C4-2B (cell line): ENCODE data around the gene CPLX1.

ENCODE experiments used
- H3K27ac ChIP-seq: fragments of 450-650 bp; 2 replicates; pipeline ENCODE4 v1.5.1; 2017
- ZFX ChIP-seq: fragments of 450-650 bp; IDR thresholded peaks from 2 replicates; pipeline ENCODE4 v1.6.1; 2017
- TF ChIP-seq, protein P1 (sequence below): fragments of 450-650 bp; conservative IDR thresholded peaks from 2 replicates; pipeline ENCODE4 v1.5.1; 2017; ENCODE audit warnings: mild to moderate bottlenecking

The CPLX1 gene

GRCh38 chr4:821181-821591 is 4.7 kb downstream of the CPLX1 start:
- TF ChIP-seq ZFX: no peak
- TF ChIP-seq, protein P1, sequence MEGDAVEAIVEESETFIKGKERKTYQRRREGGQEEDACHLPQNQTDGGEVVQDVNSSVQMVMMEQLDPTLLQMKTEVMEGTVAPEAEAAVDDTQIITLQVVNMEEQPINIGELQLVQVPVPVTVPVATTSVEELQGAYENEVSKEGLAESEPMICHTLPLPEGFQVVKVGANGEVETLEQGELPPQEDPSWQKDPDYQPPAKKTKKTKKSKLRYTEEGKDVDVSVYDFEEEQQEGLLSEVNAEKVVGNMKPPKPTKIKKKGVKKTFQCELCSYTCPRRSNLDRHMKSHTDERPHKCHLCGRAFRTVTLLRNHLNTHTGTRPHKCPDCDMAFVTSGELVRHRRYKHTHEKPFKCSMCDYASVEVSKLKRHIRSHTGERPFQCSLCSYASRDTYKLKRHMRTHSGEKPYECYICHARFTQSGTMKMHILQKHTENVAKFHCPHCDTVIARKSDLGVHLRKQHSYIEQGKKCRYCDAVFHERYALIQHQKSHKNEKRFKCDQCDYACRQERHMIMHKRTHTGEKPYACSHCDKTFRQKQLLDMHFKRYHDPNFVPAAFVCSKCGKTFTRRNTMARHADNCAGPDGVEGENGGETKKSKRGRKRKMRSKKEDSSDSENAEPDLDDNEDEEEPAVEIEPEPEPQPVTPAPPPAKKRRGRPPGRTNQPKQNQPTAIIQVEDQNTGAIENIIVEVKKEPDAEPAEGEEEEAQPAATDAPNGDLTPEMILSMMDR: no peak
- no peak overlapping the region for H3K27ac ChIP-seq

GRCh38 chr4:820230-821172 is 5.4 kb downstream of the CPLX1 start:
- TF ChIP-seq ZFX: no peak
- TF ChIP-seq, protein P1: no peak
- no peak overlapping the region for H3K27ac ChIP-seq

DNA sequence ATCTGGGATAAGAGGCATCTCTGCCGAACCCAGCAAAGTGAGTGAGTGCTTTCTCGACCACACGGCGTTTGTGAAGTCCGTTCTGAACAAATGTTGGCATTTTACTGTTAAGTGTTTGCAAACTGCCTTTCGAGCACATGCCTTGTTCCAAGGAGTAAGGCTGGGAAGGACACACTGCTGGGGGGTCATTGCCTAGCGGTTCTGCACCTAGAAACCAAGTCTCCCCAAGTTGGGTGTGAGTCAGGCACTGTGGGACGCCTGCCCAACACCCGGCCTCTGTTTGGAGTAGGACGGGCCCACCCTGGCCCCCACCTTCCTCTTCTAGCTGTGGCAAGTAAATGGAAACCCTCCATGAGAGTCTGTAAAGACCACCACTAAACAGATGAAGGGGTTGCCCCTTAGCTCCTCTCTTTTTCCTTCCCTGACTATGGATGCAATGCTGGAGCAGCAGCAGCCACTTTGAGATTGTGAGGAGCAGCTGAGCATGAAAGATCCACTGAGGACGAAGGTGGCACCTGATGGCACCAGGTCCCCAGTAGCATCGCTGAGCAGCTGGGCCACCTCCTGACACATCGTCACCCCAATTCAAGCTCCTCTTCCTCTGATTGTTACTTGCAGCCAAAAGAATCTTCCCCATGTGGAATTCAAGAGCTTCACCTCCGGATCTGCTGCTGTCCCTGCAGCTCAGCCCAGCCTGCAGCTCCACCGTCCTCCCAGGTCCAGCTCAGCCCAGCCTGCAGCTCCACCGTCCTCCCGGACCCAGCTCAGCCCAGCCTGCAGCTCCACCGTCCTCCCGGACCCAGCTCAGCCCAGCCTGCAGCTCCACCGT is 6.3 kb downstream of the CPLX1 start:
- TF ChIP-seq, protein P1: no peak
- TF ChIP-seq ZFX: no peak
- H3K27ac ChIP-seq: no peak overlapping the region

DNA sequence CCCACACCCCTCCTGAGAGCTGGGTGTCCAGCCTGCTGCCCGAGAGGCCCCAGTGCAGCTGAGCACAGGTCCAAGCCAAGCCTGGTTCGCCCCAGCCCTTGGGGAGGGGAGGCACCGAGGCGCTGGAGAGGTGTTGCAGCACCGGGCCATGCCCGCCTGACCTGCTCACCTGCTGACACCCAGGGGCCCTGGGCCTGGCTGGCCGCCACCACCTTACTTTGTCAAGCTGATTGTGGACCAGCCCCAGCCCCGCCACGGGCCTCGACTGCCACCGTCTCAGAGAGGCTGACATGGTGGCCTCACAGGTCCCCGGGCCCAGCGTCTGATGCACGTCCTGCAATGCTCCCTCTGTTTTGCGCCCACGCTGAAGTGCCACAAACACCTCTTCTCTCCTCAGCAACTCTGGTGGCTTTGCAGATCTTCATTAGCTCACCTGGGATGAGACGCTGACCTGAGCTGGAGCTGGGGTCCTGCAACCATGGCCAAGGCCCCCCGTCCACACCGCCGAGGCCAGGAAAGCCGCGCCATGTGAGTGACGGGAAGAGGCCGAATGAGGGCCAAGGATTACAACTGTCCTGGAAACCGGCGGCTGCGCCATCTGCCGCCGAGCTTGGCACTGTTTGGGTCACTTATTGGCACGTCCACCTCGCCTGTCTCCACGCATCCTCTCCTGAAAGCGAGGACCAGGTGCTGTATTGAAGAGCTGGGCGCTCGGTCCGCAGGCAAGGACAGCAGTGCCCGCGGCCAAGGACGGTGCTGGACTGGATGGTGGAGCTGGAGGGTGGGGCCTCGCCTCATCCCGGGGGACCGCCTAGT is 7.6 kb downstream of the CPLX1 start:
- H3K27ac ChIP-seq: no peak overlapping the region
- no peak for TF ChIP-seq ZFX
- TF ChIP-seq, protein P1: no peak

DNA sequence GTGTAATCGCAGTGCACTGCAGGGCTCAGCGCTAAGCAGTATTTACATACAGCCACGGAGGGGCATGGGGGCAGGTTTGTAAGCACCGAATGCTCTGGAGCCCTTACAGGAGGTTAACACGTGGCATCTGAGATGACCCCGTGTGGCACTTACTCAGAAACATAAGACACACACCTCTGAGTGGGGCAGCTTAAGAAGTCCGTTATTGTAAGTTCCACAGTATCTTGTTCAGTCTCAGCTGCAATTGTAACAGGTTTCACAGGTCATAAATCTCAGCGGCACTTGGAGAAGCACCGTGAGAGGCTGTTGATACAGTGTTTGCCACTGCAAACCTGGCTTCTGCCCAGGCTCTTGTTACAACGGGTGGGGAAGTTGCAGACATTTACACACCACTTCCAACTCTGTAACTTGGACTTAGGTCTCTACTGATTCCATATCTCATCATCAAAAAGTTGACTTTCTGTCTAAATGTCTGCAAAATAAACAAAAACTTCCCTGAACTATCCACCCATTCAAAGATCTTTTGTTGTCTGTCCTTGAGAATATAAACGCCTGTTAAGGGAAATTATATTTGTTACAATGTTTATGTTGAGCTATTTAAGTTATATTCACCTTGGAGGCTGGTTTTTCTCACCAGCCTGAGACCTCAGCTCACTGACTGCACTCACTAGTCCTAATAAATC is 10.3 kb downstream of the CPLX1 start:
- no peak overlapping the region for H3K27ac ChIP-seq
- TF ChIP-seq, protein P1: no peak
- TF ChIP-seq ZFX: no peak

DNA sequence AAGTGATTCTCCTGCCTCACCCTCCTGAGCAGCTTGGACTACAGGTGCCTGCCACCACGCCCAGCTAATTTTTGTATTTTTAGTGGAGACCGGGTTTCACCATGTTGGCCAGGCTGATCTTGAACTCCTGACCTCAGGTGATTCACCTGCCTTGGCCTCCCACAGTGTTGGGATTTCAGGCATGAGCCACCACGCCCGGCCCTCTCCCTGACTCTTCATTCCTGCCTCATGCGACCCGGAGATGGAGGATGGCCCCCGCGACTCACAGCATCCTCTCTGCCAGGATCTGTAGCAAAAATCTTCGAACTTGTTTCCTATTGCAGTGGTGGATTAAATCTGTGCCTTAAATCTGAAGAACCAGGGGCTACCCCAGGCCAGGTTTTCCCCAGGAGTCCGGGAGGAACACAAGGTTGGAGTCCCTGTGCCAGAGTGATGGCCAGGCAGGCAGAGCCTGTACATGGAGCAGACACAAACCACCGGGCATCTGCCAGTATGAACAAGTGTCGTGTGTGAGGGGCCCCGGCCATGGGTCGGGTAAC is 11.5 kb downstream of the CPLX1 start:
- H3K27ac ChIP-seq: no peak overlapping the region
- TF ChIP-seq ZFX: no peak
- TF ChIP-seq, protein P1: no peak
